ENCODE data around the gene LHFPL4.
"Not testable (repeated sequence)": the region's sequence is repeated elsewhere in the genome, so short reads cannot be mapped to it uniquely, and the experiment has no call there.

LHFPL4 gene

GRCh38 chr3:9553021-9553947 lies at the start of gene LHFPL4:
Gene LHFPL4 (minus strand): TSS chr3:9553822. CDS start chr3:9552679, 1,143 bp downstream.
- DNase-seq (ENCODE audit: low read depth in 2 of 2), result no peak

- DNase-seq (ENCODE audit: low read depth in 2 of 2), result no peak
Measured at GRCh38 chr3:9602620-9603019, 49.0 kb upstream of the LHFPL4 start.

GRCh38 chr3:9601006-9601581 lies 47.5 kb upstream of the LHFPL4 start:
- not testable (repeated sequence) for DNase-seq (ENCODE audit: low read depth in 2 of 2)

GRCh38 chr3:9600597-9600996 lies 47.0 kb upstream of the LHFPL4 start:
- DNase-seq (ENCODE audit: low read depth in 2 of 2), result no peak

GRCh38 chr3:9598783-9599387 lies 45.3 kb upstream of the LHFPL4 start:
- DNase-seq (ENCODE audit: low read depth in 2 of 2), result no peak

- no peak for DNase-seq (ENCODE audit: low read depth in 2 of 2)
Measured at GRCh38 chr3:9595877-9596276, 42.3 kb upstream of the LHFPL4 start.

GRCh38 chr3:9591781-9592180 lies 38.2 kb upstream of the LHFPL4 start:
- not testable (repeated sequence) for DNase-seq (ENCODE audit: low read depth in 2 of 2)

GRCh38 chr3:9590282-9590791 lies 36.7 kb upstream of the LHFPL4 start:
- no peak for DNase-seq (ENCODE audit: low read depth in 2 of 2)

- DNase-seq (ENCODE audit: low read depth in 2 of 2), result no peak
Measured at GRCh38 chr3:9583792-9584191, 30.2 kb upstream of the LHFPL4 start.

- no peak for DNase-seq (ENCODE audit: low read depth in 2 of 2)
Measured at GRCh38 chr3:9583371-9583770, 29.7 kb upstream of the LHFPL4 start.

- no peak for DNase-seq (ENCODE audit: low read depth in 2 of 2)
Measured at GRCh38 chr3:9582332-9582731, 28.7 kb upstream of the LHFPL4 start.

GRCh38 chr3:9581742-9582141 lies 28.1 kb upstream of the LHFPL4 start:
- no peak for DNase-seq (ENCODE audit: low read depth in 2 of 2)

GRCh38 chr3:9569054-9569453 lies 15.4 kb upstream of the LHFPL4 start:
- DNase-seq (ENCODE audit: low read depth in 2 of 2), result no peak

- DNase-seq (ENCODE audit: low read depth in 2 of 2), result no peak
Measured at GRCh38 chr3:9565316-9565715, 11.7 kb upstream of the LHFPL4 start.

GRCh38 chr3:9563851-9564250 lies 10.2 kb upstream of the LHFPL4 start:
- DNase-seq (ENCODE audit: low read depth in 2 of 2), result no peak

- not testable (repeated sequence) for DNase-seq (ENCODE audit: low read depth in 2 of 2)
Measured at GRCh38 chr3:9560056-9560455, 6.4 kb upstream of the LHFPL4 start.

GRCh38 chr3:9553948-9554513 lies 409 bp upstream of the LHFPL4 start:
- no peak for DNase-seq (ENCODE audit: low read depth in 2 of 2)

GRCh38 chr3:9552252-9552999 lies 1.2 kb downstream of the LHFPL4 start:
- no peak for DNase-seq (ENCODE audit: low read depth in 2 of 2)

- no peak for DNase-seq (ENCODE audit: low read depth in 2 of 2)
Measured at GRCh38 chr3:9550999-9551398, 2.6 kb downstream of the LHFPL4 start.

GRCh38 chr3:9549600-9549999 lies 4.0 kb downstream of the LHFPL4 start:
- no peak for DNase-seq (ENCODE audit: low read depth in 2 of 2)

GRCh38 chr3:9548991-9549390 lies 4.6 kb downstream of the LHFPL4 start:
- DNase-seq (ENCODE audit: low read depth in 2 of 2), result no peak

Data from stimulated activated CD8-positive, alpha-beta memory T cell treated with anti-CD3 and anti-CD28 coated beads, Interleukin-15, amount 100 ng/mL, for 4 hours (primary cell).